H1 (cell line): Measurements from ENCODE around the gene TOB1. TPM values are rescaled to one million over a fixed set of nuclear protein-coding genes. Genes with fewer than 3 reads are reported as not detected.

Source experiments
- PHF8 ChIP-seq: fragments of 200-600 bp; sonication (generic); conservative IDR thresholded peaks from 2 replicates; pipeline ENCODE4 v1.7.1; 2012; ENCODE audit warnings: low read depth, mild to moderate bottlenecking, inconsistent platforms, low read length, moderate library complexity
- RAD21 ChIP-seq, 2 experiments: IDR thresholded peaks in 1 of 2; conservative IDR thresholded peaks in 1 of 2; 2 replicates each; pipeline ENCODE4 v1.6.1; 2011; ENCODE audit warnings: low read depth in 2 of 2, low read length in 2 of 2, improper control_type of control experiment in 1 of 2, inconsistent platforms in 1 of 2, mild to moderate bottlenecking in 1 of 2, moderate library complexity in 1 of 2
- TAF1 ChIP-seq: IDR thresholded peaks from 2 replicates; pipeline ENCODE4 v1.6.1; 2011; ENCODE audit warnings: mild to moderate bottlenecking, low read depth, low read length
- ZNF274 ChIP-seq: IDR thresholded peaks from 2 replicates; pipeline ENCODE4 v1.7.0; 2012; ENCODE audit warnings: low read length, borderline replicate concordance; ENCODE audit errors: extremely low read depth
- polyA plus RNA-seq, 7 experiments: library from polyadenylated mRNA; depleted of rRNA in 3 of 7; stranded (reverse) in 5 of 7; unstranded in 2 of 7; fragments of >200 nt in 5 of 7; fragments of 200-250 nt in 2 of 7; gene quantifications; 1 replicate in 5 of 7; 2 replicates in 1 of 7; 4 replicates in 1 of 7; pipeline versions ENCODE4 v1.2.1 to v1.2.3, GENCODE V29; 2011 to 2013; ENCODE audit warnings: missing spikeins in 2 of 7, mixed read lengths in 2 of 7
- total RNA-seq: library from RNA; stranded (reverse); fragmentation: NEBNext Ultra II Directional; extraction: Animal tissue kit (Norgen Biotek cat#: 25700); gene quantifications from 2 replicates; pipeline ENCODE4 v1.2.1, GENCODE V29; 2021

TOB1 gene
- total and polyA plus RNA-seq, 2 of the 8 experiments (the other 6 are each of a cell fraction or from before 2014, with no cell fraction given): 14.4 to 20.8 TPM

DNA sequence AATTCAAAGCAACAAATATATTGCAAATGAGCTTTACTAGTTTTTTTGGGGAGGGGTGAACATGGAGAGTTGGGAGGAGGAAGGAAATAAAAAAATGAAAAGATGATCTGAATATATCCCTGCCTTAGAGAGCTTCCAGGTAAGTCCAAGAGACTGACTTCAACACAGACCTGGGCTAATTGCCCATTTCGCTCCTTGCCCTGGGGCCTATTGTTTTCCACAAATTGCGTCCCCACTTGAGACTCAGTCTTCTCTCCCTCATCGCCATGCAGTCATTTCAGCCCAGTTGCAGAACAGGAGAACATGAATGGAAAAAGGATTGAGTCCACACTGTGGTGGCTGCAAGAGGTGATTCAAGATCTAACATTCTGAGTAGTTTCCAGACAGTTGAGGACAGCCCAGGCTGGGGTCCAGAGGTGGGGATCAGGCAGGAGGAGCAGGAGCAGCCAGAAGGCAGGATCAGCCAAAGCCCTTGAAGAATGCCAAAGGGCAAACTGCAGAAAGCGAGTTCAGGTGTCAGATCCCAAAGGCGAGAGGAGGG is 21.6 kb upstream of the TOB1 start (continued):
- no peak for TF ChIP-seq ZNF274
- no peak for TF ChIP-seq TAF1
- no peak for TF ChIP-seq RAD21 (IDR thresholded peaks at IDR 0.05 in 1 of 2, conservative IDR thresholded peaks at IDR 0.05 in 1 of 2; ENCODE audit: low read depth in 2 of 2, low read length in 2 of 2)
- no peak for TF ChIP-seq PHF8
- TF ChIP-seq, all 59 proteins: peak for 0
